Breast epithelium (tissue), 4 donors: ENCODE results near the gene MAPK1IP1L. TPM values are rescaled to one million over a fixed set of nuclear protein-coding genes. Genes with fewer than 3 reads are reported as not detected.

Source experiments
- DNase-seq, 2 donors: peaks; one replicate each; pipeline ENCODE4 v3.0.0-alpha.2; 2019; ENCODE audit warnings: low spot score in 2 of 2
- H3K27ac ChIP-seq, 2 donors: fragments of 200-600 bp; sonication (generic) in 1 of 2; one replicate each; pipeline ENCODE4 v1.5.1; 2016 to 2019; ENCODE audit warnings: mild to moderate bottlenecking in 1 of 2
- H3K27me3 ChIP-seq, 2 donors: fragments of 200-600 bp; sonication (generic) in 1 of 2; one replicate each; pipeline versions ENCODE4 v1.5.1 to v1.6.0; 2017 to 2019; ENCODE audit warnings: control low read depth in 1 of 2, mild to moderate bottlenecking in 1 of 2
- H3K36me3 ChIP-seq: fragments of 200-600 bp; one replicate; pipeline ENCODE4 v1.5.1; 2019
- H3K4me1 ChIP-seq, 2 donors: fragments of 200-600 bp; sonication (generic); one replicate each; pipeline ENCODE4 v1.5.1; 2016 to 2019; ENCODE audit warnings: control low read depth in 1 of 2
- H3K4me3 ChIP-seq, 3 donors: fragments of 200-600 bp; sonication (generic); 1 replicate in 2 of 3; 2 replicates in 1 of 3; pipeline ENCODE4 v1.5.1; 2016 to 2019; ENCODE audit warnings: mild to moderate bottlenecking in 3 of 3, moderate library complexity in 2 of 3
- H3K9me3 ChIP-seq, 2 donors: fragments of 200-600 bp; sonication (generic) in 1 of 2; one replicate each; pipeline ENCODE4 v1.5.1; 2016 to 2019; ENCODE audit warnings: control low read depth in 1 of 2
- CTCF ChIP-seq, 3 donors: fragments of 450-650 bp; IDR thresholded peaks; one replicate each; pipeline ENCODE4 v1.5.1; 2016 to 2017; ENCODE audit warnings: antibody characterized with exemption in 3 of 3, mild to moderate bottlenecking in 3 of 3, moderate library complexity in 3 of 3
- POLR2A ChIP-seq: fragments of 450-650 bp; IDR thresholded peaks from one replicate; pipeline ENCODE4 v1.6.1; 2016; ENCODE audit warnings: antibody characterized with exemption, mild to moderate bottlenecking, moderate library complexity
- POLR2AphosphoS5 ChIP-seq, 3 donors: sonication (generic); formaldehyde crosslinking; IDR thresholded peaks; one replicate each; pipeline ENCODE4 v1.6.1; 2017; ENCODE audit warnings: antibody characterized with exemption in 3 of 3
- intact Hi-C: fragments of 100-400 bp; cut with DNase I; formaldehyde crosslinking; loops from one replicate; pipeline ENCODE4 v1.15.1; 2023; ENCODE audit warnings: low total_unique reads
- total RNA-seq, 3 donors: library from RNA; depleted of rRNA; stranded (reverse); fragments of >200 nt; gene quantifications; one replicate each; pipeline ENCODE4 v1.1.0, GENCODE V29; 2016

Gene MAPK1IP1L
- total RNA-seq, 3 donors from 2014 or later, result 37.7 to 60.4 (median 39.4) TPM

- H3K4me3 ChIP-seq, result peak overlapping the region in 1 of 3 donors; percentile 47
- H3K36me3 ChIP-seq, result no peaks in the 10 kb centered on the region
- H3K27me3 ChIP-seq, result no peaks in the 10 kb centered on the region
- intact Hi-C loops, result no loop called here
- DNase-seq, result no peak
- H3K4me1 ChIP-seq, result peaks cover 19 to 53% of the 10 kb centered on the region in 2 donors
- TF ChIP-seq POLR2A (no peak), CTCF (IDR thresholded peaks at IDR 0.05) (no peak), POLR2AphosphoS5 (IDR thresholded peaks at IDR 0.05) (no peak)
- H3K27ac ChIP-seq, result peak overlapping the region; percentile 97 to 99
- H3K9me3 ChIP-seq, result no peaks in the 10 kb centered on the region
These were observed 52.8 kb downstream of the MAPK1IP1L start for GRCh38 chr14:55103971-55104954.

- Histone ChIP-seq H3K27me3 (no peaks in the 10 kb centered on the region), H3K4me1 (peaks cover 19 to 43% of the 10 kb centered on the region in 2 donors), H3K4me3 (no peak overlapping the region), H3K27ac (peak overlapping the region; percentile 97), H3K9me3 (no peaks in the 10 kb centered on the region), H3K36me3 (no peaks in the 10 kb centered on the region)
- intact Hi-C loops, result no loop called here
- DNase-seq, result no peak
- no peak for TF ChIP-seq CTCF (IDR thresholded peaks at IDR 0.05)
- no peak for TF ChIP-seq POLR2AphosphoS5 (IDR thresholded peaks at IDR 0.05)
- TF ChIP-seq POLR2A, result no peak
These were observed 54.5 kb downstream of the MAPK1IP1L start for GRCh38 chr14:55105991-55106390.

- Histone ChIP-seq H3K36me3 (no peaks in the 10 kb centered on the region), H3K27me3 (no peaks in the 10 kb centered on the region), H3K4me3 (peak overlapping the region in 1 of 3 donors; percentile 13), H3K27ac (peak overlapping the region; percentile 97), H3K4me1 (peaks cover 19 to 31% of the 10 kb centered on the region in 2 donors), H3K9me3 (no peaks in the 10 kb centered on the region)
- DNase-seq, result peak; percentile 82 to 91
- intact Hi-C loops, result no loop called here
- TF ChIP-seq POLR2A (peak; percentile 57), CTCF (IDR thresholded peaks at IDR 0.05) (no peak), POLR2AphosphoS5 (IDR thresholded peaks at IDR 0.05) (peak; percentile 92)
These were observed 56.5 kb downstream of the MAPK1IP1L start for GRCh38 chr14:55107766-55108554.

- H3K27me3 ChIP-seq, result no peaks in the 10 kb centered on the region
- intact Hi-C loops, result loop anchor here (1.0 kb wide), 1 partner anchor 13 kb away; no protein-coding TSS in a partner anchor
- no peak overlapping the region for H3K4me3 ChIP-seq
- H3K4me1 ChIP-seq, result peaks cover 8 to 16% of the 10 kb centered on the region in 2 donors
- H3K36me3 ChIP-seq, result no peaks in the 10 kb centered on the region
- no peak for DNase-seq
- no peaks in the 10 kb centered on the region for H3K9me3 ChIP-seq
- no peak overlapping the region for H3K27ac ChIP-seq
- TF ChIP-seq POLR2AphosphoS5 (IDR thresholded peaks at IDR 0.05) (no peak), POLR2A (no peak), CTCF (IDR thresholded peaks at IDR 0.05) (no peak)
These were observed 58.4 kb downstream of the MAPK1IP1L start for GRCh38 chr14:55109836-55110235.
